GM18909 (cell line): ENCODE data around the gene CTU1.
A peak's percentile ranks its signal among the peaks of the same experiment; 100 is the strongest.

Experiments used
- ATAC-seq: cut with Tn5 transposase; IDR thresholded peaks from one replicate; pipeline ENCODE4 v1.9.1; 2021; ENCODE audit warnings: mild to moderate bottlenecking; ENCODE audit not compliant: unreplicated experiment, poor library complexity

Gene CTU1

DNA sequence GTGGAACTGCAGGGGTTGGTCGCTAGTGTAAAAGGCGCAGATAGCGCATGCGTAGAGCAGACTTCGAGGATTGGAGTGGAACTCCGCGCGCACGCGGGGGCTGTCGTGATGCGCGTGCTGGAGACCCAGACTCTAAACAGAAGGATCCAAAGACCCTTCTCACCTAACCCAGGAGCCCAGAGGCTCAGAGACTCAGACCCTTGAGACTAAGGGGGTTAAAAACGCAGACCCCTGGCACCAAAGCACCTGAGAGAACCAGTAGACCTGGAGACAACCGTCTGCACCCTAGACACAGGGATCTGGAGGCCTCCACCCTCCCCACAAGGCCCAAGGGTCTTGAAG, 567 bp upstream of the CTU1 start:
- peak; percentile 34 for ATAC-seq

DNA sequence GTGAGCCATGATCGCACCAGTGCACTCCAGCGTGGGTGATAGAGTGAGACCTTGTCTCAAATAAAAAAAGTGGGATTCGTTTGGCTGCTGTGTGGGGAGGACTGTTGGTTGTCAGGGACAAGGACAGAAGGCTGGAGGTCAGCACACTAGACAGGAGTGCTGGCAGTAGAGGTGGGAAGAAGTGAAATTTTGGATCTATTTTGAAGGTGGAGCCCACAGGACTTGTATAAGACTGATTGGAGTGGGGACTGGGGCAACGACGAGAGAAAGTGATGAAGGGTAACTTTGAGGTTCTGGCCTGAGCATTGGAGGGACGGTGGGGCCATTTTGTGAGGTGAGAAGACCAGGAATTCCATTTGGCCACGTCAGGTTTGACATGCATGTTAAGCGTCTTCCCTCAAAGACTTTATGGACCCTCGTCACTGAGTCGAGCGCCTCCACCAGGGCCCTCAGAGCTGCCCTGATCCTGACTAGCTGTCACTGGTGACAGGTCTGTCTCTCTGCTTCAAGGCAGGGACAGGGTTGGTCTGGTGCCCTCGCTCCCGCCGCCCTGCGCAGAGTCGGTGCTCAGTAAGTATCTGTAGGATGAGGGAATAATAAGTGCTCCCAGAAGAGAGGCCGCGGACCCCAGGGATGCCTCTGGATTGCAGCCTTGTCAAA, 673 bp downstream of the CTU1 start:
- no peak for ATAC-seq

DNA sequence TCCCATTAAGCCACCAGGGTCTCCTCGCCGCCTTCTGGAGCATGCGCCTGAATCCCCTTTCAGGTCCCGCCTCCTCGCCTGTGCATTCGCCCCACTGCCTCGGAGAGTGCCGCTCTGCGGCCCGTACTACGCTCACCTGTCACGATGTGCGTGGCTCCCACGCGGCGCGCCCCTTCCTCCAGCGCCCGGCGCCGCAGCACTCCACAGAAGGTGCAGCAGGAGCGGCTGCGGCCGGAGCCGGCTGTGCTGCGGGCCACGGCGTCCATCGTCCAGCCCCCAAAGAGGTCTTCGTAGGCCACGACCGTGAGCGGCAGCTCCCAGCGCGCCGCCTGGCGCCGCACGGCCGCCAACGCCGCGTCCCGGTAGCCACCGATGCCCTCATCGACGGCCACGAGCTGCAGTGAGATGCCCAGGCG, 4.3 kb downstream of the CTU1 start:
- no peak for ATAC-seq

DNA sequence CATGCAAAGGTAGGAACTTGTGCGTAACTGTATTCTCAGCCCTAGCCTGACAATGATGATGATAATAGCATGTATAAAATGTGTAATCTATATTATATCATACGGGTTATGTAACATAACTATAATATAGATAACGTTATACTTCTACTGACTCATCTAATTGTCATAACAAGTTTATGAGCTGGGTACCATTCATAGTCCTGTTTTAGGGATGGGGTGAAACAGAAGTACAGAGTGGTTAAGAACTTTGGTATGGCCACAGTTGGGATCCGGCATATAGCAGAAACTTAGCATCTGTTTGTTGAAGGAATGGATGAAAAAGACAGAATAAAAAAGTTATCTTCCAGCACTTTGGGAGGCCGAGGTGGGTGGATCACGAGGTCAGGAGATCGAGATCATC, 5.2 kb downstream of the CTU1 start:
- ATAC-seq: no peak

GRCh38 chr19:51101171-51101865, 6.9 kb downstream of the CTU1 start:
- no peak for ATAC-seq

DNA sequence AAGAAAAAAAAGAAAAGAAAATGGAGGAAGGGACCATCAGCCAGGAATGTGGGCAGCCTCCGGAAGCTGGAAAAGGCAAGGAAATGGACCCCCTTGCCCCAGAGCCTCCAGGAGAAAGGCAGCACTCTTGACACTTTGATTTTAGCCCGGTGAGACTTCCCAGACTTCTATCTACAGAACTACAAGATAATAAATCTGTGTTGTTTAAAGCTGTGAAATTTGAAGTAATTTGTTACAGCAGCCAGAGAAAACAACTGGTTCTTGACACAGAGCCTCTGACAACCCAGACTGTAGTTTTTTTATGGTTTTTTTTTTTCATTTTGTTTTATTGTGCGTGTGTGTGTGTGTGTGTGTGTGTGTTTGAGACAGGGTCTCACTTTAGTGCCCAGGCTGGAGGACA, 7.6 kb downstream of the CTU1 start:
- ATAC-seq: no peak

DNA sequence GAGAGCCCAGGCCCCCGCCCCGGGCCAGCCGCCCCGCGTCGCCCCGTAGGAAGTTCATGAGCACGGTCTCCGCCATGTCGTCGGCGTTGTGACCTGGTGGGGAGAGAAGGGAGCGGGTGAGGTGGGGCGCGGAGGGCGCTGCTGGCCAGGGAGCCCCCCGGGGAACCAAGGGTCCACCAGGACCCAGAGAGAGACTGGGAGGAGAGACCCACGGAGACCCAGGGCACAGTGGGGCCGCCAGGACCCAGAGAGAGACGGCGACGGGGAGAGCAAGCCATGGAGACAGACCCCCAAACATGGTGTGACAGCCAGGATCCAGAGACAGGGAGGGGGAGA, 9.2 kb downstream of the CTU1 start:
- no peak for ATAC-seq

DNA sequence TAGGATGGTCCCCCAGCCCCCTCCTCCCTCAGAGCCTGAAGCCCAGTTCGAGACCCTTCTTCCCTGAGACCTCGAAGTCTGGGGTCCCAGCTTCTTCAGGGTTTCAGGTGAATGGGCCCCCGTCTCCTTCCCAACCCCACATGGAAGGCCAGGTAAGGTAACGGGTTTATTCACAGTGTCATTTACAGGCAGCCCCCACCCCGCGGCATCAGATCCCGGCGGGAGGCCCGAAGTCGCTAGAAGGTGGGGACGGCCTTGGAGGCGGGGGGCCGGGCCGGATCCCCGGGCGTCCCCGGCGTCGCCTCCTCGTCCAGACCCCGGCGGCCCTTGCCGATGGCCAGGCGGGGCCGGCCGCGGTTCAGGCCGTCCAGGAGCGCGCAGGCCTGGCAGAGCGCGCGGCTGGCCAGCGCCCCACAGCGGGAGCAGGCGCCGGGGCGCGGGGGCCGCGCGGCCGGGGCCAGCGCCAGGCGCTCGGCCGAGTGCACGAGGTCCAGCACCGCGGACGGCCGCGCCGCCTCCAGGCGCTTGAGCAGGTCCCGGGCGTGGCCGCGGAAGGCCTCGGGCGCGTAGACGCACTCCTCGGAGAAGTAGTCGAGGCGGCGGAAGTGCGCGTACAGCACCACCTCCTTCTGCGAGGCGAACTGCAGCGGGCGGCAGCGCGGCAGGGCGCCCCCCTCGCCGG, 9.7 kb downstream of the CTU1 start:
- no peak for ATAC-seq

DNA sequence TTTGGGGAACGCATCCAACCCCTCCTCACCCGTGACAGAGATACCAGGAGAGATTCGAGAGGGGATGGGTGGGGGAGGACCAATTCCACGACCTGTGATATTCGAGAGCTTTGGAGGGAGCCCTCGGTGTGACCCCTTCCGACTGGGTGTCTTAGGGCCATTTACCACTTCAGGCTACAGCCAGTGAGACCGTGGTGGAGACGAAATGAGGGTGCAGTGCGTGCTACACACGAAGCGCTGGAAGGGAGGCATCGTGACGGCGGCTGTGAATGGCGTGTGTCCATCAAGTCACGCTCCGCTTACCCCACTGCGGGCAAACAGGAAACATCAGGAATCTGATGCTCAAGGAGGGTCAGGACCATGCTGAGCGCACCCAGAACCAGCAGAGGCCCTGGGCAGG, 10.4 kb downstream of the CTU1 start:
- ATAC-seq: no peak

DNA sequence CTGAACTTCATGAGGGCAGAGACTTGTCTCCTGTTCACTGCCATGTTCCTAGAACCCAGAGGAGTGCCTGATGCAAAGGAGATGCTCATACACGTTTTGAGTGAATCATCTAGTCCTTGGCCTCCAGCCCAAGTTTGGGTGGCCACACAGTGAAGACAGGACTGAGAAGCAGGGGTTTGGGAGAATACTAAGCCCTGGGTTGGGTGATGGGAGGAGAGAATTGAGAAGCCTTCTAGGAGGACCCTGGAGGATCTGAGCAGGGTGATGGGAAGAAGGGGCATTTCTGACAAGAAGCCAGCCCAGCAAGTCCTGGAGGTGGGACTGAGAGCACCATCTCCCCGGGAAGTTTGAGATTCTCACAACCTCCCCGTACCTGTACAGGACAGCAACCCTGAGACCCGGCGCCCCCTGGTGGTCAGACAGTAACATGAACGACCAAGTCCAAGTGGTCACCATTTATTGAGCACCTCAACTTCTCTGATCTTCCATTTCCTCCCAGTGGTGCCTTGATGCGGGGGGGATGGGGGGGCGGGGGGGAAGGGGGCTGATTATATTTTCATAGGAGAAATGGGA, 11.0 kb downstream of the CTU1 start:
- no peak for ATAC-seq

- ATAC-seq: no peak
Observed at GRCh38 chr19:51096473-51097165, 11.6 kb downstream of the CTU1 start.

DNA sequence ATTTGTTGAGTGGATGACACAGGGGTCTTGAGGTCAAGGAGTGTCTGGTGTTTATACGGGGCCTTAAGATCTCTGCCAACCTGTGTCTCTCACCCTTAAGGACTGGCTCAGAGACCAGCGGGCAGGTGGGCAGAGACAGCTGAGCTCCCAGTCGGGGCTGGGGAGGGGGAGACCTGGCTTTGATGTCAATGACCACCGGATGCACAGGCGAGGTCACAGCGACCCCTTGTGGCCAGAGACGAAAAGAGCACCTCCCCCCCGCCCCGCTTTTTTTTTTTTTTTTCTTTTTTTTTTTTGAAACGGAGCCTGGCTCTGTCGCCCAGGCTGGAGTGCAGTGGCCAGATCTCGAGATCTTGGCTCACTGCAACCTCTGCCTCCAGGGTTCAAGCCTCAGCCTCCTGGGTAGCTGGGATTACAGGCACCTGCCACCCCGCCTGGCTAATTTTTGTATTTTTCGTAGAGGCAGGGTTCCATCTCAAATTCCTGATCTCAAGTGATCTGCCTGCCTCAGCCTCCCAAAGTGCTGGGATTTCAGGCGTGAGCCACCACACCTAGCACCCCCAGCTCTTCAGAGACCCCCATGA, 13.4 kb downstream of the CTU1 start:
- no peak for ATAC-seq

- no peak for ATAC-seq
Observed at GRCh38 chr19:51093510-51094345, 14.5 kb downstream of the CTU1 start.

GRCh38 chr19:51093101-51093500, 15.1 kb downstream of the CTU1 start:
- no peak for ATAC-seq

DNA sequence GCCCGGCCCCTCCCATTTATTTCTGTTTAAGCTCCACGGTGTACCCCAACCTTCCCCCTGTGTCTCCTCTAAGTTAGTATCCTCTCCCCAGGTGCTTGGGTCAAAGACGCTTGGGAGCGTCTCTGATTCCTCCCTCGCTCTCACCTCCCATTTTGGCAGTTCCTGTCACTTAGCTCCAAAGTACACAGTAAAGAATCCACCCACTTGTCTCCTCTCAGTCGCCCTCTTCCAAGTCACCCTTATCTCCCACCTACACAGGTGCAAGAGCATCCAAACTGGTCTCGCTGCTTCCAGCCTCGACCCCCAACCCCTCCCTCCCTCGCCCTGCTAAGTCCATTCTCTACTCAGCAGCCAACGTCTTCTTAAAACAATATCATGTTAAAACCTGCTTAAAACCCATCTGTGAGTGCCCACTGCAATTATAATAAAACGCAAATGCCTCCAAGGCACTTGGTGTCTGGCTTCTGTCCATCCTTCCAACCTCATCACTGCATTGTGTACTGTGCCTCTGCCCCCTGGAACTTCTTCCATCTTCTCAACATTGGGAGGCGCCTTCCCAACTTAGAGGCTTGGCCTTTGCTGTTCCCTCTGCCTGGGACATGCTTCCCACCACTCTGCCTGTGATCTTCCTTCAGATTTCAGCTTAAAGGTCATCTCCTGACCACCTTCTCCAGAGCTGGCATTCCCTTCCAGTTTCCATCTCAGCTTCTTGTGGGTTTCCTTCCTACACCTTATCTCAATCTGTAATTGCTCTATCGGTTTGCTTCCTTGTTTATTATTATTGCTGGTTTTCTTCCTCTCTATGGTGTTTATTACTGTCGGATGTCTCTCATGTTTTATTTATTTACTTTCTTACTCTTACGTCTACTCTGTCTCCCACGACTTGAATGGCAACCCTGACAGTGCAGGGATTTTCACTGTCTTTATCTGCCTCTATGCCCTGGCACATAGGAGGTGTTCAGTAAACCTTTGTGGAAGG, 16.0 kb downstream of the CTU1 start:
- no peak for ATAC-seq

- ATAC-seq: no peak
Observed at GRCh38 chr19:51091126-51091525, 17.1 kb downstream of the CTU1 start.

DNA sequence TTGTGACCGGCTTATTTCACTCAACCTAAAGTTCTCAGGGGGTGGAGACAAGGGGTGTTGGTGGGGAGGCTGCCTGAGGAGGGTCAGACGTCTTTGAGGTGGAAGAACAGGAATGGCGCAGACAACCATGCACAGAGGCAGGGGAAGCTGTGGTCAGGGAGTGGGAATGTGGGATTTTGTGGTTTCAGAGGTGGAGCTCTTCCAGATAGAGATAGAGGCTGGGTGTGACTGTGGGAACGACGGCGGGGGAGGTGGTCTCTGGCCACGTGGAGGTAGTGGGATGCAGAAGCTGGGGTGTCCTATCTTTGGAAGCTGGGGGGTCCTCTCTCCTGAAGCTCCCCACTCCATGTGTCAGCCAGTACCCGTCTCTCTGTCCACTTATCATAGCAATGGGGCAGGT, 17.7 kb downstream of the CTU1 start:
- ATAC-seq: no peak

GRCh38 chr19:51089786-51090185, 18.4 kb downstream of the CTU1 start:
- ATAC-seq: no peak
